ENCODE measurements around the gene LRRK2.

DNA sequence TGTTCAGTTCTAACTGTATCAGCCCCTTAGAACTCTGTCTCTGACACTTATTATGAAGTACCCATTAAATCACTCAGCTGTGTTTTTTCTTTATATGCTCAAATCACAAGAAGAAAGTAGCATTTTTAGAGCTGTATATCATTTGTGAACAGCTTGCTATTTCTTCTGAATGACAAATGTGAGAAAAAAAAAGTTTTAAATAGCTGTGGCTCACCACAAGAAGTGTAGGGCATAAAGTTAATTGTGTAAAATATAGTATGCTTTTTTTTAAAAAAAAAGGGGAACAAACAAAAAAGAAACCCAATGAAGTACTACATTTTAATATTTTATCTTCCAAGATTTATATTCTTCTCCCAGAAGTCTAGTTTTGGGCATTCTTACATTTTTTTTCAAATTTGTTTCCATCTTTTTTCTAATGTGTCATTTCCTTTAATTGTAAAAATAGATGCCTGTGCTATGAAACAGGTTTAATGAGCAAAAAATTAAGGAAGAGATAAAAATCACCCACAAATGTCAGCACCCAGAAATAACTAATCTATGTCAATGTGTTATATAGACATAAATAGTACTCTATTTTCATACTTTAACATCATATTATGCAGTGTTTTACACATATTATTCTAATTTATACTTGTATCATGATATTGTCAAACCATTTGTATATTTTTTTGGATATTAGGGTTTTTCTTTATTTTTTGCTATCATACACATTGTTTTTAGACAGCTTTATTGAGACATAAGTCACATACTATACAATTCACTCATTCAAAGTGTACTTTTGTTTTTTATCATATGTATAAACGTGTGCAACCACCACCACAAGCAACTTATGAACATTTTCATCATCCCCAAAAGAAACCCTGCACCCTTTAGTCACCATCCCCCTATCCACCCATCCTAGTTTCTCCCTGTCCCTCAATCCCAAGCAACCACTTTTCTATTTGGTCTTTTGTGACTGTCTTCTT is 22.4 kb upstream of the LRRK2 start:
- TF ChIP-seq RAD21 (IDR thresholded peaks at IDR 0.05) (no peak), JUND (IDR thresholded peaks at IDR 0.05) (no peak), SP1 (IDR thresholded peaks at IDR 0.05) (no peak), TAF1 (conservative IDR thresholded peaks at IDR 0.05) (no peak), NR2F2 (IDR thresholded peaks at IDR 0.05) (no peak), EGR1 (IDR thresholded peaks at IDR 0.05; ENCODE audit: low read depth in 2 of 2) (no peak), RXRA (IDR thresholded peaks at IDR 0.05) (no peak), YY1 (IDR thresholded peaks at IDR 0.05) (no peak)
- TF ChIP-seq, protein P1, sequence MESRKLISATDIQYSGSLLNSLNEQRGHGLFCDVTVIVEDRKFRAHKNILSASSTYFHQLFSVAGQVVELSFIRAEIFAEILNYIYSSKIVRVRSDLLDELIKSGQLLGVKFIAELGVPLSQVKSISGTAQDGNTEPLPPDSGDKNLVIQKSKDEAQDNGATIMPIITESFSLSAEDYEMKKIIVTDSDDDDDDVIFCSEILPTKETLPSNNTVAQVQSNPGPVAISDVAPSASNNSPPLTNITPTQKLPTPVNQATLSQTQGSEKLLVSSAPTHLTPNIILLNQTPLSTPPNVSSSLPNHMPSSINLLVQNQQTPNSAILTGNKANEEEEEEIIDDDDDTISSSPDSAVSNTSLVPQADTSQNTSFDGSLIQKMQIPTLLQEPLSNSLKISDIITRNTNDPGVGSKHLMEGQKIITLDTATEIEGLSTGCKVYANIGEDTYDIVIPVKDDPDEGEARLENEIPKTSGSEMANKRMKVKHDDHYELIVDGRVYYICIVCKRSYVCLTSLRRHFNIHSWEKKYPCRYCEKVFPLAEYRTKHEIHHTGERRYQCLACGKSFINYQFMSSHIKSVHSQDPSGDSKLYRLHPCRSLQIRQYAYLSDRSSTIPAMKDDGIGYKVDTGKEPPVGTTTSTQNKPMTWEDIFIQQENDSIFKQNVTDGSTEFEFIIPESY (IDR thresholded peaks at IDR 0.05), result no peak
- TF ChIP-seq, protein P2, sequence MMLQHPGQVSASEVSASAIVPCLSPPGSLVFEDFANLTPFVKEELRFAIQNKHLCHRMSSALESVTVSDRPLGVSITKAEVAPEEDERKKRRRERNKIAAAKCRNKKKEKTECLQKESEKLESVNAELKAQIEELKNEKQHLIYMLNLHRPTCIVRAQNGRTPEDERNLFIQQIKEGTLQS (IDR thresholded peaks at IDR 0.05), result no peak
- TF ChIP-seq, protein P3, sequence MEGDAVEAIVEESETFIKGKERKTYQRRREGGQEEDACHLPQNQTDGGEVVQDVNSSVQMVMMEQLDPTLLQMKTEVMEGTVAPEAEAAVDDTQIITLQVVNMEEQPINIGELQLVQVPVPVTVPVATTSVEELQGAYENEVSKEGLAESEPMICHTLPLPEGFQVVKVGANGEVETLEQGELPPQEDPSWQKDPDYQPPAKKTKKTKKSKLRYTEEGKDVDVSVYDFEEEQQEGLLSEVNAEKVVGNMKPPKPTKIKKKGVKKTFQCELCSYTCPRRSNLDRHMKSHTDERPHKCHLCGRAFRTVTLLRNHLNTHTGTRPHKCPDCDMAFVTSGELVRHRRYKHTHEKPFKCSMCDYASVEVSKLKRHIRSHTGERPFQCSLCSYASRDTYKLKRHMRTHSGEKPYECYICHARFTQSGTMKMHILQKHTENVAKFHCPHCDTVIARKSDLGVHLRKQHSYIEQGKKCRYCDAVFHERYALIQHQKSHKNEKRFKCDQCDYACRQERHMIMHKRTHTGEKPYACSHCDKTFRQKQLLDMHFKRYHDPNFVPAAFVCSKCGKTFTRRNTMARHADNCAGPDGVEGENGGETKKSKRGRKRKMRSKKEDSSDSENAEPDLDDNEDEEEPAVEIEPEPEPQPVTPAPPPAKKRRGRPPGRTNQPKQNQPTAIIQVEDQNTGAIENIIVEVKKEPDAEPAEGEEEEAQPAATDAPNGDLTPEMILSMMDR (IDR thresholded peaks at IDR 0.05; ENCODE audit: low read depth, low read length, missing input control), result no peak
- TF ChIP-seq, protein P4, sequence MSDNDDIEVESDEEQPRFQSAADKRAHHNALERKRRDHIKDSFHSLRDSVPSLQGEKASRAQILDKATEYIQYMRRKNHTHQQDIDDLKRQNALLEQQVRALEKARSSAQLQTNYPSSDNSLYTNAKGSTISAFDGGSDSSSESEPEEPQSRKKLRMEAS (IDR thresholded peaks at IDR 0.05), result no peak
- TF ChIP-seq, protein P5, sequence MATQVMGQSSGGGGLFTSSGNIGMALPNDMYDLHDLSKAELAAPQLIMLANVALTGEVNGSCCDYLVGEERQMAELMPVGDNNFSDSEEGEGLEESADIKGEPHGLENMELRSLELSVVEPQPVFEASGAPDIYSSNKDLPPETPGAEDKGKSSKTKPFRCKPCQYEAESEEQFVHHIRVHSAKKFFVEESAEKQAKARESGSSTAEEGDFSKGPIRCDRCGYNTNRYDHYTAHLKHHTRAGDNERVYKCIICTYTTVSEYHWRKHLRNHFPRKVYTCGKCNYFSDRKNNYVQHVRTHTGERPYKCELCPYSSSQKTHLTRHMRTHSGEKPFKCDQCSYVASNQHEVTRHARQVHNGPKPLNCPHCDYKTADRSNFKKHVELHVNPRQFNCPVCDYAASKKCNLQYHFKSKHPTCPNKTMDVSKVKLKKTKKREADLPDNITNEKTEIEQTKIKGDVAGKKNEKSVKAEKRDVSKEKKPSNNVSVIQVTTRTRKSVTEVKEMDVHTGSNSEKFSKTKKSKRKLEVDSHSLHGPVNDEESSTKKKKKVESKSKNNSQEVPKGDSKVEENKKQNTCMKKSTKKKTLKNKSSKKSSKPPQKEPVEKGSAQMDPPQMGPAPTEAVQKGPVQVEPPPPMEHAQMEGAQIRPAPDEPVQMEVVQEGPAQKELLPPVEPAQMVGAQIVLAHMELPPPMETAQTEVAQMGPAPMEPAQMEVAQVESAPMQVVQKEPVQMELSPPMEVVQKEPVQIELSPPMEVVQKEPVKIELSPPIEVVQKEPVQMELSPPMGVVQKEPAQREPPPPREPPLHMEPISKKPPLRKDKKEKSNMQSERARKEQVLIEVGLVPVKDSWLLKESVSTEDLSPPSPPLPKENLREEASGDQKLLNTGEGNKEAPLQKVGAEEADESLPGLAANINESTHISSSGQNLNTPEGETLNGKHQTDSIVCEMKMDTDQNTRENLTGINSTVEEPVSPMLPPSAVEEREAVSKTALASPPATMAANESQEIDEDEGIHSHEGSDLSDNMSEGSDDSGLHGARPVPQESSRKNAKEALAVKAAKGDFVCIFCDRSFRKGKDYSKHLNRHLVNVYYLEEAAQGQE (IDR thresholded peaks at IDR 0.05), result no peak

Measured in liver (tissue), 3 donors.